Osteoblast (primary cell): ENCODE data around the gene PHKB. TPM values are rescaled to one million over a fixed set of nuclear protein-coding genes. Genes with fewer than 3 reads are reported as not detected.

Experiments used
- DNase-seq: peaks from one replicate; pipeline ENCODE4 v3.0.0; 2011; ENCODE audit warnings: low spot score, mixed read lengths; ENCODE audit not compliant: insufficient read length; ENCODE audit errors: missing footprints
- H2AFZ ChIP-seq: 2 replicates; pipeline ENCODE4 v1.6.0; 2011; ENCODE audit warnings: mild to moderate bottlenecking, low read length
- H3K27ac ChIP-seq: 2 replicates; pipeline ENCODE4 v1.5.1; 2011; ENCODE audit warnings: mild to moderate bottlenecking, low read depth, low read length, moderate library complexity
- H3K27me3 ChIP-seq: 2 replicates; pipeline ENCODE4 v1.6.0; 2012; ENCODE audit warnings: mild to moderate bottlenecking, control low read depth, inconsistent platforms, low read length, moderate library complexity; ENCODE audit not compliant: insufficient read depth
- H3K36me3 ChIP-seq: 2 replicates; pipeline ENCODE4 v1.5.1; 2011; ENCODE audit warnings: mild to moderate bottlenecking, low read length, control low read depth, moderate library complexity; ENCODE audit not compliant: insufficient read depth
- H3K4me1 ChIP-seq: 2 replicates; pipeline ENCODE4 v1.5.1; 2011; ENCODE audit warnings: mild to moderate bottlenecking, low read length, control low read depth, moderate library complexity; ENCODE audit not compliant: insufficient read depth
- H3K4me2 ChIP-seq: 2 replicates; pipeline ENCODE4 v1.6.0; 2011; ENCODE audit warnings: mild to moderate bottlenecking, low read length; ENCODE audit not compliant: insufficient read depth
- H3K4me3 ChIP-seq: fragments of 200-600 bp; sonication (generic); 3 replicates; pipeline ENCODE4 v1.5.1; 2012; ENCODE audit warnings: mild to moderate bottlenecking, low read length, inconsistent platforms; ENCODE audit not compliant: insufficient read depth
- H3K79me2 ChIP-seq: 2 replicates; pipeline ENCODE4 v1.6.0; 2012; ENCODE audit warnings: mild to moderate bottlenecking, low read length, control low read depth, inconsistent platforms; ENCODE audit not compliant: insufficient read depth
- H3K9me3 ChIP-seq: 2 replicates; pipeline ENCODE4 v1.5.1; 2011; ENCODE audit warnings: low read depth, low read length, control low read depth
- H4K20me1 ChIP-seq: 2 replicates; pipeline ENCODE4 v1.6.0; 2012; ENCODE audit warnings: mild to moderate bottlenecking, low read length, control low read depth; ENCODE audit not compliant: insufficient read depth
- total RNA-seq: library from RNA; depleted of rRNA; stranded (reverse); fragments of >200 nt; gene quantifications from 2 replicates; pipeline ENCODE4 v1.2.3, GENCODE V29; 2012
- TF ChIP-seq, protein P1 (sequence below): IDR thresholded peaks from 2 replicates; pipeline ENCODE4 v1.5.1; 2011; ENCODE audit warnings: mild to moderate bottlenecking, low read depth, low read length, moderate library complexity; ENCODE audit errors: extremely low read depth

The PHKB gene
- total RNA-seq, 1 donor: 76.4 TPM

GRCh38 chr16:47657977-47658376 lies 196.8 kb downstream of the PHKB start:
- TF ChIP-seq, protein P1, sequence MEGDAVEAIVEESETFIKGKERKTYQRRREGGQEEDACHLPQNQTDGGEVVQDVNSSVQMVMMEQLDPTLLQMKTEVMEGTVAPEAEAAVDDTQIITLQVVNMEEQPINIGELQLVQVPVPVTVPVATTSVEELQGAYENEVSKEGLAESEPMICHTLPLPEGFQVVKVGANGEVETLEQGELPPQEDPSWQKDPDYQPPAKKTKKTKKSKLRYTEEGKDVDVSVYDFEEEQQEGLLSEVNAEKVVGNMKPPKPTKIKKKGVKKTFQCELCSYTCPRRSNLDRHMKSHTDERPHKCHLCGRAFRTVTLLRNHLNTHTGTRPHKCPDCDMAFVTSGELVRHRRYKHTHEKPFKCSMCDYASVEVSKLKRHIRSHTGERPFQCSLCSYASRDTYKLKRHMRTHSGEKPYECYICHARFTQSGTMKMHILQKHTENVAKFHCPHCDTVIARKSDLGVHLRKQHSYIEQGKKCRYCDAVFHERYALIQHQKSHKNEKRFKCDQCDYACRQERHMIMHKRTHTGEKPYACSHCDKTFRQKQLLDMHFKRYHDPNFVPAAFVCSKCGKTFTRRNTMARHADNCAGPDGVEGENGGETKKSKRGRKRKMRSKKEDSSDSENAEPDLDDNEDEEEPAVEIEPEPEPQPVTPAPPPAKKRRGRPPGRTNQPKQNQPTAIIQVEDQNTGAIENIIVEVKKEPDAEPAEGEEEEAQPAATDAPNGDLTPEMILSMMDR: no peak
- H3K27me3 ChIP-seq: no peaks in the 10 kb centered on the region
- no peaks in the 10 kb centered on the region for H3K9me3 ChIP-seq
- H3K79me2 ChIP-seq: no peaks in the 10 kb centered on the region
- H2AFZ ChIP-seq: no peak overlapping the region
- no peak overlapping the region for H3K4me2 ChIP-seq
- H3K36me3 ChIP-seq: peaks cover 22% of the 10 kb centered on the region
- no peaks in the 10 kb centered on the region for H4K20me1 ChIP-seq
- H3K4me1 ChIP-seq: no peaks in the 10 kb centered on the region
- no peak overlapping the region for H3K27ac ChIP-seq
- H3K4me3 ChIP-seq: no peak overlapping the region
- DNase-seq: peak; percentile 5

DNA sequence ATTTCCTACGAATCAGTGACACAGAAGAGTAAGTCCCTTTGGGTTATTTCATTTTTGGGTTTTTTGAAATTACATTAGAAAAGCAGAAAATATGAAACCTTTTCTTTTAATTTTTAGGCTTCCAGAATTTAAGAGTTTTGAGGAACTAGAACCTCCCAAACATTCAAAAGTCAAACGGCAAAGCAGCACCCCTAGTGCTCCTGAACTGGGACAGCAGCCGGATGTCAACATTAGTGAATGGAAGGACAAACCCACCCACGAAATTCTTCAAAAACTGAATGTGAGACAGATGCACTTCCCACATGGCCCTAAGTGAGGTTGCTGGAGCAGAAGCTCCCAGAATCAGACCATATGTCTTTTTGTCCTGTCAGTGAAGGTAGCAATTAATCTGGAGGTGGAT lies 199.4 kb downstream of the PHKB start:
- Histone ChIP-seq H3K27me3 (no peaks in the 10 kb centered on the region), H4K20me1 (no peaks in the 10 kb centered on the region), H3K4me3 (no peak overlapping the region), H3K9me3 (no peaks in the 10 kb centered on the region), H3K27ac (no peak overlapping the region), H3K4me2 (no peak overlapping the region), H3K4me1 (no peaks in the 10 kb centered on the region), H3K36me3 (peaks cover 14% of the 10 kb centered on the region), H2AFZ (no peak overlapping the region), H3K79me2 (no peaks in the 10 kb centered on the region)
- TF ChIP-seq, protein P1: no peak
- DNase-seq: no peak

- Histone ChIP-seq H3K4me3 (no peak overlapping the region), H3K79me2 (no peaks in the 10 kb centered on the region), H3K27me3 (no peaks in the 10 kb centered on the region), H4K20me1 (no peaks in the 10 kb centered on the region), H2AFZ (no peak overlapping the region), H3K9me3 (no peaks in the 10 kb centered on the region), H3K4me1 (no peaks in the 10 kb centered on the region), H3K4me2 (no peak overlapping the region), H3K36me3 (peaks cover 13% of the 10 kb centered on the region), H3K27ac (no peak overlapping the region)
- TF ChIP-seq, protein P1: no peak
- no peak for DNase-seq
Observed at GRCh38 chr16:47664653-47665325, 203.7 kb downstream of the PHKB start.

- Histone ChIP-seq H4K20me1 (no peaks in the 10 kb centered on the region), H2AFZ (no peak overlapping the region), H3K79me2 (no peaks in the 10 kb centered on the region), H3K36me3 (peaks cover 6% of the 10 kb centered on the region), H3K4me2 (no peak overlapping the region), H3K27me3 (no peaks in the 10 kb centered on the region), H3K9me3 (no peaks in the 10 kb centered on the region), H3K27ac (no peak overlapping the region), H3K4me3 (no peak overlapping the region), H3K4me1 (no peaks in the 10 kb centered on the region)
- TF ChIP-seq, protein P1: no peak
- DNase-seq: peak; percentile 15
Observed at GRCh38 chr16:47666434-47666833, 205.3 kb downstream of the PHKB start.
